ENCODE results near the gene SDK2.

GRCh38 chr17:73638556-73638955, 5.7 kb downstream of the SDK2 start:
- no peak for TF ChIP-seq ZNF12 (CRISPR knock-in tag; IDR thresholded peaks at IDR 0.05)
- no peak for TF ChIP-seq ZBTB1 (CRISPR knock-in tag; IDR thresholded peaks at IDR 0.05; ENCODE audit: borderline replicate concordance, low read depth)
- TF ChIP-seq E2F1 (CRISPR knock-in tag; IDR thresholded peaks at IDR 0.05), result no peak
- TF ChIP-seq RNF219 (CRISPR knock-in tag; IDR thresholded peaks at IDR 0.05), result no peak
- TF ChIP-seq POLR2A (conservative IDR thresholded peaks at IDR 0.05), result no peak
- no peak for TF ChIP-seq LARP7 (IDR thresholded peaks at IDR 0.05)
- TF ChIP-seq ZBTB2 (IDR thresholded peaks at IDR 0.05), result no peak
- no peak for TF ChIP-seq HLTF (IDR thresholded peaks at IDR 0.05)
- TF ChIP-seq ETS1 (conservative IDR thresholded peaks at IDR 0.05; ENCODE audit: control insufficient read depth, low read depth, low read length), result no peak
- no peak for TF ChIP-seq EZH2 (IDR thresholded peaks at IDR 0.05; ENCODE audit: borderline replicate concordance, low read depth, low read length)
- TF ChIP-seq ZBTB33 (CRISPR knock-in tag; IDR thresholded peaks at IDR 0.05), result no peak

All from K562 (cell line).